Measurements from ENCODE around the gene PAXX. TPM values are rescaled to one million over a fixed set of nuclear protein-coding genes. Genes with fewer than 3 reads are reported as not detected.

Gene PAXX
- total RNA-seq, 1 donor from 2014 or later: 50.7 TPM

- TF ChIP-seq, protein P1, sequence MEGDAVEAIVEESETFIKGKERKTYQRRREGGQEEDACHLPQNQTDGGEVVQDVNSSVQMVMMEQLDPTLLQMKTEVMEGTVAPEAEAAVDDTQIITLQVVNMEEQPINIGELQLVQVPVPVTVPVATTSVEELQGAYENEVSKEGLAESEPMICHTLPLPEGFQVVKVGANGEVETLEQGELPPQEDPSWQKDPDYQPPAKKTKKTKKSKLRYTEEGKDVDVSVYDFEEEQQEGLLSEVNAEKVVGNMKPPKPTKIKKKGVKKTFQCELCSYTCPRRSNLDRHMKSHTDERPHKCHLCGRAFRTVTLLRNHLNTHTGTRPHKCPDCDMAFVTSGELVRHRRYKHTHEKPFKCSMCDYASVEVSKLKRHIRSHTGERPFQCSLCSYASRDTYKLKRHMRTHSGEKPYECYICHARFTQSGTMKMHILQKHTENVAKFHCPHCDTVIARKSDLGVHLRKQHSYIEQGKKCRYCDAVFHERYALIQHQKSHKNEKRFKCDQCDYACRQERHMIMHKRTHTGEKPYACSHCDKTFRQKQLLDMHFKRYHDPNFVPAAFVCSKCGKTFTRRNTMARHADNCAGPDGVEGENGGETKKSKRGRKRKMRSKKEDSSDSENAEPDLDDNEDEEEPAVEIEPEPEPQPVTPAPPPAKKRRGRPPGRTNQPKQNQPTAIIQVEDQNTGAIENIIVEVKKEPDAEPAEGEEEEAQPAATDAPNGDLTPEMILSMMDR (IDR thresholded peaks at IDR 0.05; ENCODE audit: partially characterized antibody, unreplicated experiment): no peak
- H3K4me1 Mint-ChIP-seq (ENCODE audit: low read depth, unreplicated experiment): peaks cover 7% of the 10 kb centered on the region
- no peak overlapping the region for H3K4me3 Mint-ChIP-seq (ENCODE audit: unreplicated experiment)
- DNase-seq: peak; percentile 72
- peak overlapping the region; percentile 52 for H3K27ac Mint-ChIP-seq (ENCODE audit: unreplicated experiment)
- no peaks in the 10 kb centered on the region for H3K36me3 Mint-ChIP-seq (ENCODE audit: unreplicated experiment)
- peaks cover 4% of the 10 kb centered on the region for H3K27me3 Mint-ChIP-seq (ENCODE audit: unreplicated experiment)
- H3K9me3 Mint-ChIP-seq (ENCODE audit: unreplicated experiment): peaks cover 6% of the 10 kb centered on the region
These were observed 30.8 kb upstream of the PAXX start for GRCh38 chr9:136961279-136962065.

GRCh38 chr9:136962163-136962562 lies 30.1 kb upstream of the PAXX start:
- H3K9me3 Mint-ChIP-seq (ENCODE audit: unreplicated experiment): peaks cover 3% of the 10 kb centered on the region

GRCh38 chr9:136962701-136963248 lies 29.4 kb upstream of the PAXX start:
- DNase-seq: no peak
- peaks cover 2% of the 10 kb centered on the region for H3K9me3 Mint-ChIP-seq (ENCODE audit: unreplicated experiment)
- peaks cover 7% of the 10 kb centered on the region for H3K4me1 Mint-ChIP-seq (ENCODE audit: low read depth, unreplicated experiment)
- no peaks in the 10 kb centered on the region for H3K36me3 Mint-ChIP-seq (ENCODE audit: unreplicated experiment)
- no peak overlapping the region for H3K4me3 Mint-ChIP-seq (ENCODE audit: unreplicated experiment)
- H3K27me3 Mint-ChIP-seq (ENCODE audit: unreplicated experiment): peaks cover 4% of the 10 kb centered on the region
- TF ChIP-seq, protein P1 (IDR thresholded peaks at IDR 0.05; ENCODE audit: partially characterized antibody, unreplicated experiment): no peak
- peak overlapping the region; percentile 84 for H3K27ac Mint-ChIP-seq (ENCODE audit: unreplicated experiment)

More at GRCh38 chr9:136962163-136962562, 30.1 kb upstream of the PAXX start:
- TF ChIP-seq, protein P1 (IDR thresholded peaks at IDR 0.05; ENCODE audit: partially characterized antibody, unreplicated experiment): no peak
- Mint-ChIP-seq H3K27me3 (ENCODE audit: unreplicated experiment) (peaks cover 4% of the 10 kb centered on the region), H3K4me1 (ENCODE audit: low read depth, unreplicated experiment) (peaks cover 7% of the 10 kb centered on the region), H3K36me3 (ENCODE audit: unreplicated experiment) (no peaks in the 10 kb centered on the region), H3K4me3 (ENCODE audit: unreplicated experiment) (no peak overlapping the region), H3K27ac (ENCODE audit: unreplicated experiment) (no peak overlapping the region)
- no peak for DNase-seq

- Mint-ChIP-seq H3K9me3 (ENCODE audit: unreplicated experiment) (peaks cover 2% of the 10 kb centered on the region), H3K36me3 (ENCODE audit: unreplicated experiment) (no peaks in the 10 kb centered on the region), H3K27ac (ENCODE audit: unreplicated experiment) (peak overlapping the region; percentile 84), H3K27me3 (ENCODE audit: unreplicated experiment) (peaks cover 4% of the 10 kb centered on the region), H3K4me1 (ENCODE audit: low read depth, unreplicated experiment) (peaks cover 7% of the 10 kb centered on the region), H3K4me3 (ENCODE audit: unreplicated experiment) (no peak overlapping the region)
- DNase-seq: no peak
- TF ChIP-seq, protein P1 (IDR thresholded peaks at IDR 0.05; ENCODE audit: partially characterized antibody, unreplicated experiment): no peak
These were observed 28.9 kb upstream of the PAXX start for GRCh38 chr9:136963341-136963740.

DNA sequence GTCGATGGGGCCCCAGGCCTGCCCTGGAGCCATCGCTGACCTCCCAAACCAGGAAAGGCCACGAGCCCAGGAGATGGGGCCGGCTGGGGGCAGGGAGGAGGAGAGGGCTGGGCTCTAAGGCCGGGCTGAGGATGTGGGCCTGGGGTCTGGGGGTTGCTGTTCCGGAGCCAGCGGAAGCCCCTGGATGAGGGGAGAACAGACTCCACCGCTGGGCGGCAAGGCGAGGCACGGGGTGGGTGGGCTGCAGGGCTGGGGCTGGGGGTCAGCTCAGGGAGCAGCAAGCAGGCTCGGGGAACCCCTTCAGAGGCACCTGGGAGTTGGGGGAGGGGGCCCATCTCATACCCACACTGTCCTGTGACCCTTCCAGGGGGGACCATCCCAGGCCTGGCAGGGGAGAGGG lies 28.5 kb upstream of the PAXX start:
- Mint-ChIP-seq H3K9me3 (ENCODE audit: unreplicated experiment) (peaks cover 2% of the 10 kb centered on the region), H3K4me1 (ENCODE audit: low read depth, unreplicated experiment) (peaks cover 7% of the 10 kb centered on the region), H3K4me3 (ENCODE audit: unreplicated experiment) (no peak overlapping the region), H3K36me3 (ENCODE audit: unreplicated experiment) (no peaks in the 10 kb centered on the region), H3K27ac (ENCODE audit: unreplicated experiment) (no peak overlapping the region), H3K27me3 (ENCODE audit: unreplicated experiment) (peaks cover 4% of the 10 kb centered on the region)
- no peak for DNase-seq
- TF ChIP-seq, protein P1 (IDR thresholded peaks at IDR 0.05; ENCODE audit: partially characterized antibody, unreplicated experiment): no peak
